GM12865 (cell line): ENCODE results near the gene COPS3.

Experiments
- DNase-seq: peaks from one replicate; pipeline ENCODE4 v3.0.0; 2010; ENCODE audit warnings: low read depth
- H3K4me3 ChIP-seq: 2 replicates; pipeline ENCODE4 v1.5.1; 2011; ENCODE audit warnings: mild to moderate bottlenecking, low read depth, low read length, control low read depth
- CTCF ChIP-seq: IDR thresholded peaks from 2 replicates; pipeline ENCODE4 v1.5.1; 2011; ENCODE audit warnings: low read length, control low read depth, low read depth, inconsistent platforms; ENCODE audit not compliant: insufficient read depth; ENCODE audit errors: missing control alignments

COPS3 gene

GRCh38 chr17:17322516-17323510, 41.8 kb upstream of the COPS3 start:
- DNase-seq, result no peak
- TF ChIP-seq CTCF, result no peak

GRCh38 chr17:17321356-17322025, 40.4 kb upstream of the COPS3 start:
- DNase-seq, result no peak
- TF ChIP-seq CTCF, result no peak
- H3K4me3 ChIP-seq, result no peak overlapping the region

More at GRCh38 chr17:17322516-17323510, 41.8 kb upstream of the COPS3 start:
- no peak overlapping the region for H3K4me3 ChIP-seq

- no peak overlapping the region for H3K4me3 ChIP-seq
- no peak for TF ChIP-seq CTCF
- no peak for DNase-seq
Observed at GRCh38 chr17:17320911-17321220, 39.8 kb upstream of the COPS3 start.

GRCh38 chr17:17320188-17320910, 39.3 kb upstream of the COPS3 start:
- no peak for TF ChIP-seq CTCF
- H3K4me3 ChIP-seq, result no peak overlapping the region
- no peak for DNase-seq

- H3K4me3 ChIP-seq, result no peak overlapping the region
- no peak for DNase-seq
- TF ChIP-seq CTCF, result no peak
Observed at GRCh38 chr17:17315142-17315821, 34.2 kb upstream of the COPS3 start.

- H3K4me3 ChIP-seq, result no peak overlapping the region
- DNase-seq, result no peak
- no peak for TF ChIP-seq CTCF
Observed at GRCh38 chr17:17314501-17315071, 33.5 kb upstream of the COPS3 start.
